DND-41 (cell line): ENCODE data around the gene ARMC7.
"Not testable (repeated sequence)": the region's sequence is repeated elsewhere in the genome, so short reads cannot be mapped to it uniquely, and the experiment has no call there.

Experiments used
- ATAC-seq: fragments of 200-7000 bp; cut with Tn5 transposase; 3 replicates; pipeline ENCODE4 v1.9.1; 2021; ENCODE audit warnings: low read depth; ENCODE audit not compliant: insufficient read depth
- DNase-seq: peaks from one replicate; pipeline ENCODE4 v3.0.0-alpha.2; 2020
- H2AFZ ChIP-seq: 2 replicates; pipeline ENCODE4 v1.6.0; 2012; ENCODE audit warnings: low read depth, low read length
- H3K27ac ChIP-seq: 2 replicates; pipeline ENCODE4 v1.5.1; 2012; ENCODE audit warnings: low read length, inconsistent platforms
- H3K27me3 ChIP-seq: fragments of 200-600 bp; sonication (generic); 2 replicates; pipeline ENCODE4 v1.6.0; 2012; ENCODE audit warnings: low read length, mild to moderate bottlenecking, inconsistent platforms; ENCODE audit not compliant: insufficient read depth, poor library complexity
- H3K36me3 ChIP-seq: 2 replicates; pipeline ENCODE4 v1.5.1; 2012; ENCODE audit warnings: low read length, inconsistent platforms; ENCODE audit not compliant: insufficient read depth
- H3K4me1 ChIP-seq: 2 replicates; pipeline ENCODE4 v1.5.1; 2012; ENCODE audit warnings: mild to moderate bottlenecking, low read length; ENCODE audit not compliant: insufficient read depth
- H3K4me2 ChIP-seq: 2 replicates; pipeline ENCODE4 v1.6.0; 2012; ENCODE audit warnings: mild to moderate bottlenecking, moderate library complexity, low read length, inconsistent platforms; ENCODE audit not compliant: insufficient read depth
- H3K4me3 ChIP-seq, 2 experiments: fragments of 200-600 bp in 1 of 2; shearing (Covaris generic) in 1 of 2; 2 replicates each; pipeline ENCODE4 v1.5.1; 2012 to 2016; ENCODE audit warnings: inconsistent platforms in 2 of 2, low read length in 2 of 2, mild to moderate bottlenecking in 2 of 2, low read depth in 1 of 2, moderate library complexity in 1 of 2
- H3K79me2 ChIP-seq: 2 replicates; pipeline ENCODE4 v1.6.0; 2012; ENCODE audit warnings: low read length, inconsistent platforms; ENCODE audit not compliant: insufficient read depth
- H3K9ac ChIP-seq: 2 replicates; pipeline ENCODE4 v1.6.0; 2012; ENCODE audit warnings: low read depth, mild to moderate bottlenecking, inconsistent platforms, low read length, moderate library complexity
- H3K9me3 ChIP-seq: 2 replicates; pipeline ENCODE4 v1.5.1; 2012; ENCODE audit warnings: low read length, moderate library complexity, mild to moderate bottlenecking, inconsistent platforms; ENCODE audit not compliant: insufficient read depth, severe bottlenecking
- H4K20me1 ChIP-seq: 2 replicates; pipeline ENCODE4 v1.6.0; 2012; ENCODE audit warnings: low read length; ENCODE audit not compliant: insufficient read depth
- EZH2 ChIP-seq: IDR thresholded peaks from 3 replicates; pipeline ENCODE4 v1.6.1; 2012; ENCODE audit warnings: borderline replicate concordance, low read depth, mild to moderate bottlenecking, moderate library complexity, low read length, inconsistent platforms; ENCODE audit not compliant: severe bottlenecking
- TF ChIP-seq, protein P1 (sequence below): IDR thresholded peaks from 2 replicates; pipeline ENCODE4 v1.5.1; 2012; ENCODE audit warnings: borderline replicate concordance, low read length, moderate library complexity, mild to moderate bottlenecking; ENCODE audit not compliant: poor library complexity, severe bottlenecking; ENCODE audit errors: extremely low read depth

ARMC7 gene

DNA sequence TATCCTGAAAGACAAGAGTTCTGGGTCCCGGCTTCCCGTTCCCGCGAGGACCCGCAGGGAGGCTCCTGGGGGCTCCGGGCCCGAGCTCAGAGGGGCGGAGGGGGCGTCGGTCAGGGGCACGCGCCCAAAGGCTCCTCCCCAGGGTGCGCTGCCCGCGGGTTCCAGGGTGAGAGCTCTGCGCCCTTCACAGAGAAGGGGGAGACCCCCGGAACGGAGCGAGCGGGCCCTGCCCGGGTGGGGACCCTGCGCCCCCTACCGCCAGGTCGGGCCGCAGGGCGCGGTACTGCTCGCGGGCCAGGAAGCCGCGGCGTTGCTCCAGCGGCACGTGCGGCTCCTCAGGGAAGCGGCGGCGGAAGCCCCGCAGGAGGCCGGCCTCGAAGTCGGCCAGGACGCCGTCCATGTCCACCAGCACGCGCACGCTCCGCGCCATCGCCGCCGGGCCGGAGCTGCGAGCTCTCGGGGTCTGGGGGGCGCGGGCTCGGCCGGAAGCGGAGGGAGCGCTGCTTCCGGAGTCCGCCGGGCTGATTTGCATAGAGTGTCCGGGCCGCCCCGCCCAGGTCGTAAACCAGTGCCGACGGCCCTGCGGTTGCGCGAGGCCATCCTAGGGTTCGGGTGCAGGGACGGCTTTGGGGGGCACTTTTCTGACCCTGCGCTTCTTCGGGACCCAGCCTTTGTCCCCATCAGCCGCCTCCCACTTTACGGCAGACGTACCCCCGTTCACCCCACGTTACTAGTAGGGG, 21.7 kb downstream of the ARMC7 start, which contains the start of gene NT5C:
TSS of gene NT5C (minus strand) at position 465 of the 740 bp plus-strand sequence. CDS start at position 430, 35 bp downstream.
- peak; percentile 76 for DNase-seq
- ATAC-seq: peak; percentile 81
- Histone ChIP-seq H3K4me3 (peak within 1 kb of the TSS; percentile 34 to 92), H3K36me3 (peaks cover 37% of the 10 kb centered on the region), H3K27ac (peak within 1 kb of the TSS; percentile 87), H3K9me3 (no peaks in the 10 kb centered on the region), H3K27me3 (no peaks in the 10 kb centered on the region), H2AFZ (peak within 1 kb of the TSS; percentile 99), H3K4me1 (peaks cover 34% of the 10 kb centered on the region), H4K20me1 (peaks cover 16% of the 10 kb centered on the region), H3K79me2 (peaks cover 30% of the 10 kb centered on the region), H3K4me2 (peak within 1 kb of the TSS; percentile 83), H3K9ac (peak within 1 kb of the TSS; percentile 67)
- no peak for TF ChIP-seq EZH2
- TF ChIP-seq, protein P1, sequence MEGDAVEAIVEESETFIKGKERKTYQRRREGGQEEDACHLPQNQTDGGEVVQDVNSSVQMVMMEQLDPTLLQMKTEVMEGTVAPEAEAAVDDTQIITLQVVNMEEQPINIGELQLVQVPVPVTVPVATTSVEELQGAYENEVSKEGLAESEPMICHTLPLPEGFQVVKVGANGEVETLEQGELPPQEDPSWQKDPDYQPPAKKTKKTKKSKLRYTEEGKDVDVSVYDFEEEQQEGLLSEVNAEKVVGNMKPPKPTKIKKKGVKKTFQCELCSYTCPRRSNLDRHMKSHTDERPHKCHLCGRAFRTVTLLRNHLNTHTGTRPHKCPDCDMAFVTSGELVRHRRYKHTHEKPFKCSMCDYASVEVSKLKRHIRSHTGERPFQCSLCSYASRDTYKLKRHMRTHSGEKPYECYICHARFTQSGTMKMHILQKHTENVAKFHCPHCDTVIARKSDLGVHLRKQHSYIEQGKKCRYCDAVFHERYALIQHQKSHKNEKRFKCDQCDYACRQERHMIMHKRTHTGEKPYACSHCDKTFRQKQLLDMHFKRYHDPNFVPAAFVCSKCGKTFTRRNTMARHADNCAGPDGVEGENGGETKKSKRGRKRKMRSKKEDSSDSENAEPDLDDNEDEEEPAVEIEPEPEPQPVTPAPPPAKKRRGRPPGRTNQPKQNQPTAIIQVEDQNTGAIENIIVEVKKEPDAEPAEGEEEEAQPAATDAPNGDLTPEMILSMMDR: peak; percentile 81

DNA sequence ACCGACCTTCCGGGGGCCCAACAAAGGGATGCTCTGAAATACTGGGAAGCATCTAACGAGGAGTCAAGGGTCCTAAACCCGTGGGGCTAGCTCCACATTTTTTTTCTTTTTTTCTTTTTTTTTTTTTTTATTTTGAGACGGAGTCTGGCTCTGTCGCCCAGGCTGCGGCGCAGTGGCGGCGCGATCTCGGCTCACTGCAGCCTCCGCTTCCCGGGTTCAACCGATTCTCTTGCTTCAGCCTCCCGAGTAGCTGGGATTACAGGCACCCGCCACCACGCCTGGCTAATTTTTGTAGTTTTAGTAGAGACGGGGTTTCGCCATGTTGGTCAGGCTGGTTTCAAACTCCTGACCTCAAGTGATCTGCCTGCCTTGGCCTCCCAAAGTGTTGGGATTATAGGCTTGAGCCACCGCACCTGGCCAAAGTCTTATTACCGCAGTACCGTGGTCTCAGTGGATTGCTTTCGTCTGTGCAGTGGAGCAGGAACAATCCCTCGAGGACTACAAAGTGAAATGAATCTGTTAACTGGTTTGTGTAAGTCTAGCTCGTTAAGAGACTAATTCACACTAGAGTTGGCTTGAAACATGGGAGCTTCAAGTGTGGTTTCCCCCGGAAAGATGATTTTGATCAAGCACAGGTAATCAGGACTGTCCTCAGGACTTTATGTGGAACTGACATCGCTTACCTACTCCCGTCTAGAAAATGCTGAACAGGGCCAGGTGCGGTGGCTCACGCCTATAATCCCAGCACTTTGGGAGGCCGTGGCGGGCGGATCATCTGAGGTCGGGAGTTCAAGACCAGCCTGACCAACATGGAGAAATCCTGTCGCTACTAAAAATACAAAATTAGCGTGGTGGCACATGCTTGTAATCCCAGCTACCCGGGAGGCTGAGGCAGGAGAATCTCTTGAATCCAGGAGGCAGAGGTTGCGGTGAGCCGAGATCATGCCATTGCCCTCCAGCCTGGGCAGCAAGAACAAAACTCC, 22.5 kb downstream of the ARMC7 start:
- Histone ChIP-seq H3K4me1 (peaks cover 34% of the 10 kb centered on the region), H3K27ac (peak overlapping the region; percentile 87), H2AFZ (peak overlapping the region; percentile 99), H3K9ac (peak overlapping the region; percentile 67), H3K4me2 (peak overlapping the region; percentile 83), H4K20me1 (peaks cover 16% of the 10 kb centered on the region), H3K36me3 (peaks cover 41% of the 10 kb centered on the region), H3K4me3 (peak overlapping the region; percentile 34 to 92; a peak in 3 of 4 replicates), H3K79me2 (peaks cover 33% of the 10 kb centered on the region)
- not testable (repeated sequence) for H3K9me3 ChIP-seq, DNase-seq, ATAC-seq, H3K27me3 ChIP-seq

DNA sequence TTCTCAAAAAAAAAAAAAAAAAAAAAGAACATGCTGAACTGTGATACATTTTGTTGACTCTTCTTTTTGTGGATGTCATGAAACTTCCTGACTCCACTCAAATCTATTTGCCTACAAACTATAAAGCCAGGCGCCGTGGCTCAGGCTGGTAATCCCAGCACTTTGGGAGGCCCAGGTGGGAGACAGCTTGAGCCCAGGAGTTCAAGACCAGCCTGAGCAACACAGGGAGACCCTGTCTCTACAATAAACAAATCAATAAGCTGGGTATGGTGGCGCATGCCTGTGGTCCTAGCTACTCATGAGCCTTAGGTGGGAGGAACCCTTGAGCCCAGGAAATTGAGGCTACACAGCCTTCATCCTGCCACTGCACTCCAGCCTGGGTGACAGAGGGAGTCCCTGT, 23.2 kb downstream of the ARMC7 start:
- DNase-seq (no peak), ATAC-seq (no peak)
- no peak overlapping the region for H3K4me3 ChIP-seq
- peaks cover 35% of the 10 kb centered on the region for H3K79me2 ChIP-seq
- no peak for TF ChIP-seq EZH2
- TF ChIP-seq, protein P1: no peak
- H3K9ac ChIP-seq: no peak overlapping the region
- no peaks in the 10 kb centered on the region for H3K27me3 ChIP-seq
- H3K9me3 ChIP-seq: no peaks in the 10 kb centered on the region
- H3K36me3 ChIP-seq: peaks cover 45% of the 10 kb centered on the region
- H4K20me1 ChIP-seq: peaks cover 16% of the 10 kb centered on the region
- H2AFZ ChIP-seq: no peak overlapping the region
- H3K27ac ChIP-seq: peak overlapping the region; percentile 16; the same call in 1 of the 2 replicates
- H3K4me2 ChIP-seq: no peak overlapping the region
- H3K4me1 ChIP-seq: peaks cover 34% of the 10 kb centered on the region

DNA sequence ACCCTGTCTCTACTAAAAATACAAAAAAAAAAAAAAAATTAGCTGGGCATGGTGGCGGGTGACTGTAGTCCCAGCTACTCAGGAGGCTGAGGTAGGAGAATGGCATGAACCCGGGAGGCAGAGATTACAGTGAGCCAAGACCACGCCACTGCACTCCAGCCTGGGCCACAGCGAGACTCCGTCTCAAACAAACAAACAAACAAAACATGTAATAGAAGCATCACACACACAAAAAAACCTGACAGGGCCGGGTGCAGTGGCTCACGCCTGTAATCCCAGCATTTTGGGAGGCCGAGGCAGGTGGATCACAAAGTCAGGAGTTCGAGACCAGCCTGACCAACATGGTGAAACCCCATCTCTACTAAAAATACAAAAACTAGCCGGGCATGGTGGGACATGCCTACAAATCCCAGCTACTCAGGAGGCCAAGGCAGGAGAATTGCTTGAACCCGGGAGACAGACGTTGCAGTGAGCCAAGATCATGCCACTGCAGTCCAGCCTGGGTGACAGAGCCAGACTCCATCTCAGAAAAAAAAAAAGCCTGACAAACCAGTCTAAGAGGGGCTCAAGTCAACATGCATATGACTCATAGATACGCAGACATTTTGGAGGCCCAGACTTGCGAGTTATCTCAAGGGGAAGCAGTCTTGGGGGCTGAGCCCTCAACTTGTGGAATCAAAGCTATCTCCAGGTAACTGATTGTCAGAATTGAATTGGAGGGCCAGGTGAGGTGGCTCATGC, 24.0 kb downstream of the ARMC7 start:
- not testable (repeated sequence) for H3K9me3 ChIP-seq, ATAC-seq, DNase-seq, H2AFZ ChIP-seq, H3K4me3 ChIP-seq, H3K4me2 ChIP-seq, H3K27me3 ChIP-seq, H3K27ac ChIP-seq, H3K9ac ChIP-seq
- peaks cover 39% of the 10 kb centered on the region for H3K79me2 ChIP-seq
- peaks cover 34% of the 10 kb centered on the region for H3K4me1 ChIP-seq
- H4K20me1 ChIP-seq: peaks cover 16% of the 10 kb centered on the region
- peaks cover 48% of the 10 kb centered on the region for H3K36me3 ChIP-seq
